CD4-positive, alpha-beta T cell treated with Interleukin-4 for 1 hour (primary cell): ENCODE data around the gene DDX6.
"Not testable (repeated sequence)": the region's sequence is repeated elsewhere in the genome, so short reads cannot be mapped to it uniquely, and the experiment has no call there.

Experiments
- DNase-seq, 2 donors: peaks; one replicate each; pipeline ENCODE4 v3.0.0-alpha.2; 2020 to 2022

The DDX6 gene

GRCh38 chr11:118740892-118741291 lies 50.1 kb downstream of the DDX6 start:
- no peak for DNase-seq

- DNase-seq = no peak
Measured at GRCh38 chr11:118735203-118735602, 55.8 kb downstream of the DDX6 start.

GRCh38 chr11:118734031-118734430 lies 56.9 kb downstream of the DDX6 start:
- no peak for DNase-seq

- DNase-seq = not testable (repeated sequence)
Measured at GRCh38 chr11:118729753-118730152, 61.2 kb downstream of the DDX6 start.

GRCh38 chr11:118728112-118728511 lies 62.9 kb downstream of the DDX6 start:
- not testable (repeated sequence) for DNase-seq

GRCh38 chr11:118727721-118728066 lies 63.3 kb downstream of the DDX6 start:
- DNase-seq = not testable (repeated sequence)

GRCh38 chr11:118727001-118727720 lies 63.8 kb downstream of the DDX6 start:
- not testable (repeated sequence) for DNase-seq

GRCh38 chr11:118721478-118722015 lies 69.4 kb downstream of the DDX6 start:
- DNase-seq = not testable (repeated sequence)

GRCh38 chr11:118720740-118721139 lies 70.2 kb downstream of the DDX6 start:
- DNase-seq = not testable (repeated sequence)

- DNase-seq = not testable (repeated sequence)
Measured at GRCh38 chr11:118720078-118720477, 70.9 kb downstream of the DDX6 start.

GRCh38 chr11:118718562-118718961 lies 72.4 kb downstream of the DDX6 start:
- DNase-seq = not testable (repeated sequence)

GRCh38 chr11:118717733-118718132 lies 73.2 kb downstream of the DDX6 start:
- DNase-seq = not testable (repeated sequence)

GRCh38 chr11:118717221-118717620 lies 73.7 kb downstream of the DDX6 start:
- DNase-seq = not testable (repeated sequence)

- DNase-seq = no peak
Measured at GRCh38 chr11:118715837-118716260, 75.1 kb downstream of the DDX6 start.

- DNase-seq = no peak
Measured at GRCh38 chr11:118715245-118715831, 75.6 kb downstream of the DDX6 start.

- DNase-seq = no peak
Measured at GRCh38 chr11:118714816-118715215, 76.1 kb downstream of the DDX6 start.

GRCh38 chr11:118714416-118714815 lies 76.5 kb downstream of the DDX6 start:
- DNase-seq = not testable (repeated sequence)

GRCh38 chr11:118708296-118708695 lies 82.7 kb downstream of the DDX6 start:
- no peak for DNase-seq

GRCh38 chr11:118706546-118706825 lies 84.5 kb downstream of the DDX6 start:
- DNase-seq = no peak

GRCh38 chr11:118705791-118706545 lies 85.0 kb downstream of the DDX6 start:
- DNase-seq = no peak

GRCh38 chr11:118705111-118705741 lies 85.7 kb downstream of the DDX6 start:
- peak; percentile 52 to 63 for DNase-seq

GRCh38 chr11:118703563-118704106 lies 87.3 kb downstream of the DDX6 start:
- DNase-seq = peak in 1 of 2 donors; percentile 43
